Ascending aorta (tissue), 2 donors: ENCODE measurements around the gene RUNX1. TPM values are rescaled to one million over a fixed set of nuclear protein-coding genes. Genes with fewer than 3 reads are reported as not detected.

Experiments used
- DNase-seq, 2 donors: peaks; one replicate each; pipeline ENCODE4 v3.0.0-alpha.2; 2019; ENCODE audit warnings: low spot score in 2 of 2
- H3K27ac ChIP-seq, 2 donors: fragments of 200-600 bp; sonication (generic); one replicate each; pipeline ENCODE4 v1.5.1; 2016 to 2017; ENCODE audit warnings: mild to moderate bottlenecking in 1 of 2
- H3K27me3 ChIP-seq: fragments of 200-600 bp; sonication (generic); one replicate; pipeline ENCODE4 v1.5.1; 2017
- H3K36me3 ChIP-seq, 2 donors: fragments of 200-600 bp; sonication (generic); one replicate each; pipeline ENCODE4 v1.5.1; 2016
- H3K4me1 ChIP-seq, 2 donors: fragments of 200-600 bp; sonication (generic); one replicate each; pipeline ENCODE4 v1.5.1; 2016 to 2017; ENCODE audit warnings: mild to moderate bottlenecking in 1 of 2
- H3K4me3 ChIP-seq, 2 donors: fragments of 200-600 bp; sonication (generic); one replicate each; pipeline ENCODE4 v1.5.1; 2016 to 2017; ENCODE audit warnings: mild to moderate bottlenecking in 1 of 2
- H3K9me3 ChIP-seq, 2 donors: fragments of 200-600 bp; sonication (generic); one replicate each; pipeline ENCODE4 v1.5.1; 2016
- intact Hi-C: fragments of 100-400 bp; cut with DNase I; formaldehyde crosslinking; loops from one replicate; pipeline ENCODE4 v1.15.1; 2023
- total RNA-seq: library from RNA; depleted of rRNA; stranded (reverse); fragments of >200 nt; gene quantifications from one replicate; pipeline ENCODE4 v1.1.0, GENCODE V29; 2016
- TF ChIP-seq, protein P1 (sequence below), 3 experiments: fragments of 200-600 bp in 2 of 3; fragments of 450-650 bp in 1 of 3; sonication (generic) in 2 of 3; IDR thresholded peaks; one replicate each; pipeline ENCODE4 v1.5.1; 2016 to 2019; ENCODE audit warnings: antibody characterized with exemption in 3 of 3, mild to moderate bottlenecking in 1 of 3, moderate library complexity in 1 of 3

Gene RUNX1
- total RNA-seq, 1 donor from 2014 or later = 16.3 TPM

DNA sequence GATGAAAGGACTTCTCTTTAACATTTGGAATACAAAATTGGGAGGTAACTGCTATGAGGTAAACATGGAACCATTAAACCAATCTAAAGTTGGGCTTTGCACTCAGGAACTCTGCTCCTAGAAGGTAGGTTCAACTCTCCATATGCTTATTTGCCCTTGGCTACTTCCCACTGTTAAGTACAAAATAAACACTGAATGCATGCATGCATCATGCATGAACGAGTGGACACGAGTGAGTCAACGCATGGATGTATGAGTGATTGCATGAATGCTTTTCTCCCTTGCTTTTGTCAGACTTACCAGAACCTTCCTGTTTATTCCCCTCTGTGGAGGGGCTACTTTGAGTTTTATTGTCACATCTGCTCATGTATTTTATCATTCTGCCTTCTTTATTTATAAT is 42.4 kb upstream of the RUNX1 start:
- TF ChIP-seq, protein P1, sequence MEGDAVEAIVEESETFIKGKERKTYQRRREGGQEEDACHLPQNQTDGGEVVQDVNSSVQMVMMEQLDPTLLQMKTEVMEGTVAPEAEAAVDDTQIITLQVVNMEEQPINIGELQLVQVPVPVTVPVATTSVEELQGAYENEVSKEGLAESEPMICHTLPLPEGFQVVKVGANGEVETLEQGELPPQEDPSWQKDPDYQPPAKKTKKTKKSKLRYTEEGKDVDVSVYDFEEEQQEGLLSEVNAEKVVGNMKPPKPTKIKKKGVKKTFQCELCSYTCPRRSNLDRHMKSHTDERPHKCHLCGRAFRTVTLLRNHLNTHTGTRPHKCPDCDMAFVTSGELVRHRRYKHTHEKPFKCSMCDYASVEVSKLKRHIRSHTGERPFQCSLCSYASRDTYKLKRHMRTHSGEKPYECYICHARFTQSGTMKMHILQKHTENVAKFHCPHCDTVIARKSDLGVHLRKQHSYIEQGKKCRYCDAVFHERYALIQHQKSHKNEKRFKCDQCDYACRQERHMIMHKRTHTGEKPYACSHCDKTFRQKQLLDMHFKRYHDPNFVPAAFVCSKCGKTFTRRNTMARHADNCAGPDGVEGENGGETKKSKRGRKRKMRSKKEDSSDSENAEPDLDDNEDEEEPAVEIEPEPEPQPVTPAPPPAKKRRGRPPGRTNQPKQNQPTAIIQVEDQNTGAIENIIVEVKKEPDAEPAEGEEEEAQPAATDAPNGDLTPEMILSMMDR (IDR thresholded peaks at IDR 0.05) = no peak
- Histone ChIP-seq H3K4me1 (no peaks in the 10 kb centered on the region), H3K9me3 (no peaks in the 10 kb centered on the region), H3K27ac (no peak overlapping the region), H3K4me3 (no peak overlapping the region), H3K36me3 (no peaks in the 10 kb centered on the region), H3K27me3 (no peaks in the 10 kb centered on the region)
- DNase-seq = no peak
- intact Hi-C loops = no loop called here

DNA sequence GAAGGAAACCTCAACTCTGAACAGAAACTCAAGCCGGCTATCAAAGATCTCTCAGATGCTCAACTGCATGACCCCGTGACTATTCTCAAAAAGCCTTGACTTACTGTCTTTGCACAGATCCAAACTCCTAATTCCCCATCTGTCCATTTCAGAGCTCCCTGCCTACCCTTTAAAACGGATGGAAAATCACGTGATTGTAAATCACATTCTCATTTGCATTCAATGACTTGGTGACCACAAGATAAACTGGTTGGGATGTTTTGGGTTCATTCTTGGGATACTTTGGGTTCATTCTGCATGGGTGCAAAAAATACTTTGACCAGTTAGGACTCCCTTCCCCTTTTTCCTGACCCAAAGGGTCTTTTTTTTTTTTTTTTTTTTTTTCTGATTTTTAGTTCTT is 41.3 kb upstream of the RUNX1 start:
- TF ChIP-seq, protein P1 (IDR thresholded peaks at IDR 0.05) = no peak
- H3K4me3 ChIP-seq = no peak overlapping the region
- H3K27ac ChIP-seq = no peak overlapping the region
- intact Hi-C loops = no loop called here
- H3K9me3 ChIP-seq = no peaks in the 10 kb centered on the region
- no peaks in the 10 kb centered on the region for H3K27me3 ChIP-seq
- no peaks in the 10 kb centered on the region for H3K4me1 ChIP-seq
- no peak for DNase-seq
- no peaks in the 10 kb centered on the region for H3K36me3 ChIP-seq

DNA sequence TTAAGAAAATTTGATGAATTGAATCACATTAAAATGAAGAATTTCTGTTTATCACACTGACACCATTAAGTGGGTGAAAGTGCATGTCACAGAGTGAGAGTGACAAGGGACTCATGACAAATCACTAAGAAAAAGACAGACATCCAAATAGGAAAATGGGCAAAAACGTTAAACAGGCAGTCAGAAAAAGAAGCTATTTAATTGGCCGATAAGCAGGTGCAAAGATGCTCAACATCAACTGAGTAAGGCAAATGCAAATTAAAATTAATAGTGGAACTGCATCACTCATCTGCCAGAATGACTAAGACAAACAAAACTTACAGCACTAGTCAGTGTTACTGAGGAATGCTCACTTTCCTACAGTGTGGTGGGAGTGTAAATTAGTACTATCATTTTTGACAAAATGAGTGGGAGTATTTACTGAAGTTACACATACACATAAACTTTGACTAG is 39.2 kb upstream of the RUNX1 start:
- H3K36me3 ChIP-seq = no peaks in the 10 kb centered on the region
- no peaks in the 10 kb centered on the region for H3K4me1 ChIP-seq
- H3K27ac ChIP-seq = no peak overlapping the region
- intact Hi-C loops = no loop called here
- DNase-seq = no peak
- TF ChIP-seq, protein P1 (IDR thresholded peaks at IDR 0.05) = no peak
- H3K4me3 ChIP-seq = no peak overlapping the region
- H3K27me3 ChIP-seq = no peaks in the 10 kb centered on the region
- no peaks in the 10 kb centered on the region for H3K9me3 ChIP-seq

DNA sequence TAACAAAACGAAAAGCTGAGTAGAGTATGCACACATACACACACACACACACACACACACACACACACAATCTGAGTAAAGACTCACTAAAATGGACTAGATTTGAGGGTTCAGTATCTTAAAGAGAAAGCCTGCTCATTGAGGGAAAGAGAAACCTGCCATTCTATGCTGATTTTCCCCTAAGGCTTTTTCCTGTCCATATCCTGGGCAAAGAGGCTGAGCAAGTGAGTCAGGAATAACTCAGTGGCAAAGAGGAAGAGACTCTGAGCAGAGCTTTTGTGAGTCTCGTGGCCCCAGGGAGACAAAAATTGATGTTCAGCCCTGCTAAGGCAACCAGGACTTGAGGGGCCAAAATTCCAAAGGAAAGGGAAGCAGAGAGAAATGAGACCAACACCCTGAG is 37.3 kb upstream of the RUNX1 start:
- no peak overlapping the region for H3K4me3 ChIP-seq
- no peaks in the 10 kb centered on the region for H3K9me3 ChIP-seq
- no peak overlapping the region for H3K27ac ChIP-seq
- no peak for DNase-seq
- H3K36me3 ChIP-seq = no peaks in the 10 kb centered on the region
- no peaks in the 10 kb centered on the region for H3K27me3 ChIP-seq
- TF ChIP-seq, protein P1 (IDR thresholded peaks at IDR 0.05) = no peak
- H3K4me1 ChIP-seq = no peaks in the 10 kb centered on the region
- intact Hi-C loops = no loop called here

DNA sequence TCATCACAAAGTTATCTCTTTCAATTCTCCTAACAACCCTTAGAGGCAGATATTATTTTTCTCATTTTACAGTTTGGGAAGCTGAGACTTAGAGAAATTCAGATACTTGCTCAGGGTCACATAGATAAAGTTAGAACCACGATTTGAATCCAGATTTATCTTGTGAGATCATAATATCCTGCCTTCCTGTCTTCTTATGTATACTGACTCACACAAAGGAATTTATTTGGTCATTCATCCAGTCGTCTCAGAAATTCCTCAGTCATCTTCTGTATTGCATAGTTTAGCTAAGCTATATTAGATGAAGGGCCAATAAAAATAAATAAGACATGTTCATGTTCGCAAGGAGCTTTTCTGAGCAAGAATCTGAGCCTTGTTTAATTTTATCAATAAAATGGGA is 35.8 kb upstream of the RUNX1 start:
- Histone ChIP-seq H3K4me3 (no peak overlapping the region), H3K27ac (no peak overlapping the region), H3K9me3 (no peaks in the 10 kb centered on the region), H3K27me3 (no peaks in the 10 kb centered on the region), H3K36me3 (no peaks in the 10 kb centered on the region), H3K4me1 (no peaks in the 10 kb centered on the region)
- no peak for DNase-seq
- intact Hi-C loops = no loop called here
- TF ChIP-seq, protein P1 (IDR thresholded peaks at IDR 0.05) = no peak

DNA sequence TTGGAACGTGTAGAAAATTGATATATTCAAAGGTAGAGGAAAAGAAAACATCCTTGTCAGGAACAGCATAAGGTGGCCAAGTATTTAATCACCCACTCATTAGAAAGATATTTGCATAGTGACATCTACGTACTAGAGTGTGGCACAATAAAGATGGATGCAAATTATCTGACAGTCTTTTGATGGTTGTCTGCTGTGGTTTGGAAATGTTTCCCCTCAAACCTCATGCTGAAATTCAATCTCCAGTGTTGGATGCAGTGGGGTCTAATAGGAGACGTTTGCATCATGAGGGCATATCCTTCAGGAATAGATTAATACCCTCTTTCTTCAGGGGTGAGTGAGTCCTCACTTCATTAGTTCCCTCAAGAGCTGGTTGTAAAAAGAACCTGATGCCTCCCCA is 34.1 kb upstream of the RUNX1 start:
- no peak for DNase-seq
- Histone ChIP-seq H3K36me3 (no peaks in the 10 kb centered on the region), H3K27ac (no peak overlapping the region), H3K4me1 (no peaks in the 10 kb centered on the region), H3K9me3 (no peaks in the 10 kb centered on the region), H3K4me3 (no peak overlapping the region), H3K27me3 (no peaks in the 10 kb centered on the region)
- intact Hi-C loops = no loop called here
- TF ChIP-seq, protein P1 (IDR thresholded peaks at IDR 0.05) = no peak
